Activated T-cell treated with anti-CD3 and anti-CD28 coated beads, Interleukin-2, amount 50 U/mL, for 72 hours (primary cell): ENCODE measurements around the gene ARHGAP29. TPM values are rescaled to one million over a fixed set of nuclear protein-coding genes. Genes with fewer than 3 reads are reported as not detected.

Experiments used
- ATAC-seq, 2 donors: fragments of 150-1000 bp; cut with Tn5 transposase; replicated peaks in 1 of 2; 2 replicates each; pipeline ENCODE4 v1.10.0; 2021; ENCODE audit warnings: moderate library complexity in 2 of 2, mild to moderate bottlenecking in 1 of 2
- DNase-seq, 2 donors: peaks; one replicate each; pipeline ENCODE4 v3.0.0; 2021 to 2022; ENCODE audit warnings: mixed read lengths in 1 of 2
- H3K27ac Mint-ChIP-seq: one replicate; pipeline ENCODE4 v1.8.0; 2022; ENCODE audit warnings: mild to moderate bottlenecking, moderate library complexity, mixed read lengths
- H3K27me3 Mint-ChIP-seq: one replicate; pipeline ENCODE4 v1.8.0; 2022; ENCODE audit warnings: low read depth, mixed read lengths
- H3K36me3 Mint-ChIP-seq, 2 donors: one replicate each; pipeline ENCODE4 v1.8.0; 2022; ENCODE audit warnings: mixed read lengths in 2 of 2, mild to moderate bottlenecking in 1 of 2; ENCODE audit not compliant: insufficient read depth in 2 of 2
- H3K4me1 Mint-ChIP-seq: one replicate; pipeline ENCODE4 v1.8.0; 2022; ENCODE audit warnings: low read depth, mixed read lengths
- H3K4me3 Mint-ChIP-seq, 2 donors: one replicate each; pipeline ENCODE4 v1.8.0; 2022; ENCODE audit warnings: mild to moderate bottlenecking in 2 of 2, mixed read lengths in 2 of 2, moderate library complexity in 2 of 2
- H3K9me3 Mint-ChIP-seq, 2 donors: one replicate each; pipeline ENCODE4 v1.8.0; 2022; ENCODE audit warnings: mixed read lengths in 2 of 2
- total RNA-seq, 2 donors: library from RNA; stranded (reverse); gene quantifications; one replicate each; pipeline ENCODE4 v1.2.3, GENCODE V29; 2022

Gene ARHGAP29
- total RNA-seq, 2 donors from 2014 or later: 1.3 to 1.8 TPM

DNA sequence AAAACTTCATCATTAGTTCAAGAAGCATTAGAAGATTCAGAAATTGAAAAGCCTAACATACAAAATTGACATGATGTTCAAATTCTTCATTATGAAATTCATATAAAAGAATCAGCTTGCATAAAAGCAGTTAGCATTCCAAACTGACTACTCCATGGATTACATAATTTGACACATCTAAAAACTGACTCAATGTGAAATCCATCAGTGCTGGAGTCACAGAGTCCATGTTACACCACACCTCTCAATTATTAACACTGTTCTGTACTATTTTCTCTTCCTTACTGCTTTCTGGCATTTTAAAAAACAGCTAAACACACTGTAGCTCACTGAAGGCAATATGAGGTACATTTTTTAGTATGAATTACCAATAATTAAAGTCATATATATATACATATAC lies 28.0 kb downstream of the ARHGAP29 start:
- H3K27me3 Mint-ChIP-seq: no peaks in the 10 kb centered on the region
- H3K4me1 Mint-ChIP-seq: no peaks in the 10 kb centered on the region
- DNase-seq (no peak), ATAC-seq (no peak)
- H3K4me3 Mint-ChIP-seq: no peak overlapping the region
- H3K27ac Mint-ChIP-seq: no peak overlapping the region
- no peaks in the 10 kb centered on the region for H3K9me3 Mint-ChIP-seq
- H3K36me3 Mint-ChIP-seq: no peaks in the 10 kb centered on the region

DNA sequence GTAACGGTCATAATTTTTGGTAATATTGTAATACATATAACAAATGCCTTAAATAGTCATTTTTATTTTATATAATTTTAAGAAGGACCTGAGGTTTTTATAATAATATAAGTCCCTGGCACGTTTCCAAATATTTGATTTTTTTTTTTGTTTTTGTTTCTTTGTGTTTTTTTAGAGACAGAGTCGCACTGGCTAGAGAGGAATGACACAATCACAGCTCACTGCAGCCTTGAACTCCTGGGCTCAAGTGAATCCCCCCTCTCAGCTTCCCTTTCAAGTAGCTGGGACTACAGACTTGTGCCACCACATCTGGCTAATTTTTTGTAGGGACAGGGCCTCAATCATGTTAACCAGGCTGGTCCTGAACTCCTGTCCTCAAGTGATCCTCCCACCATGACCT lies 29.7 kb downstream of the ARHGAP29 start:
- H3K9me3 Mint-ChIP-seq: no peaks in the 10 kb centered on the region
- no peak for DNase-seq
- peaks cover under 1% of the 10 kb centered on the region for H3K27me3 Mint-ChIP-seq
- no peak overlapping the region for H3K4me3 Mint-ChIP-seq
- no peak overlapping the region for H3K27ac Mint-ChIP-seq
- no peaks in the 10 kb centered on the region for H3K36me3 Mint-ChIP-seq
- no peak for ATAC-seq
- no peaks in the 10 kb centered on the region for H3K4me1 Mint-ChIP-seq

- Mint-ChIP-seq H3K9me3 (no peaks in the 10 kb centered on the region), H3K4me3 (no peak overlapping the region), H3K27ac (no peak overlapping the region), H3K4me1 (no peaks in the 10 kb centered on the region), H3K27me3 (peaks cover 17% of the 10 kb centered on the region), H3K36me3 (no peaks in the 10 kb centered on the region)
- ATAC-seq (no peak), DNase-seq (no peak)
Observed at GRCh38 chr1:94205639-94206038, 31.7 kb downstream of the ARHGAP29 start.

DNA sequence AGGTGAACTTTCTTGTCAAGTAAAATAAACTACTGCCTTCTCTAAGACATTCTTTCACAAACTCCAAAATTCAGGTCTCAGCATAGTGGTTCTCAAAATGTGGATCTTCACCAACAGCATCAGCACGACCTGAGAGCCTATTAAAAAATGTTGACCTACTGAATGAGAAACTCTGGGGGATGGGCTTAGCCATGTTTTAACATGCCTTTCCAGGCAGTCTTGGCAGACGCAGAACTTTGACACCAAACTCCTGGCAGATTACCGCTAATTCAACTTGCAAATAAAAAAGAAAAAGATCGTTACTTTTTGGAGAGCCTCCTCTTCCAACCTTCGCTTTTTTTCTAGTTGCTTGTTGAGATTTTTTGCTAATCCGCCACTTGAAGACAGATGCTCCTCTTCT lies 35.1 kb downstream of the ARHGAP29 start:
- ATAC-seq: no peak
- H3K4me3 Mint-ChIP-seq: no peak overlapping the region
- H3K27ac Mint-ChIP-seq: no peak overlapping the region
- DNase-seq: no peak
- H3K9me3 Mint-ChIP-seq: no peaks in the 10 kb centered on the region
- H3K27me3 Mint-ChIP-seq: peaks cover 24% of the 10 kb centered on the region
- no peaks in the 10 kb centered on the region for H3K36me3 Mint-ChIP-seq
- H3K4me1 Mint-ChIP-seq: no peaks in the 10 kb centered on the region

GRCh38 chr1:94199398-94199797 lies 38.0 kb downstream of the ARHGAP29 start:
- no peak for ATAC-seq
- H3K4me1 Mint-ChIP-seq: no peaks in the 10 kb centered on the region
- DNase-seq: no peak
- H3K36me3 Mint-ChIP-seq: no peaks in the 10 kb centered on the region
- no peak overlapping the region for H3K4me3 Mint-ChIP-seq
- no peaks in the 10 kb centered on the region for H3K9me3 Mint-ChIP-seq
- no peak overlapping the region for H3K27ac Mint-ChIP-seq
- peaks cover 24% of the 10 kb centered on the region for H3K27me3 Mint-ChIP-seq

DNA sequence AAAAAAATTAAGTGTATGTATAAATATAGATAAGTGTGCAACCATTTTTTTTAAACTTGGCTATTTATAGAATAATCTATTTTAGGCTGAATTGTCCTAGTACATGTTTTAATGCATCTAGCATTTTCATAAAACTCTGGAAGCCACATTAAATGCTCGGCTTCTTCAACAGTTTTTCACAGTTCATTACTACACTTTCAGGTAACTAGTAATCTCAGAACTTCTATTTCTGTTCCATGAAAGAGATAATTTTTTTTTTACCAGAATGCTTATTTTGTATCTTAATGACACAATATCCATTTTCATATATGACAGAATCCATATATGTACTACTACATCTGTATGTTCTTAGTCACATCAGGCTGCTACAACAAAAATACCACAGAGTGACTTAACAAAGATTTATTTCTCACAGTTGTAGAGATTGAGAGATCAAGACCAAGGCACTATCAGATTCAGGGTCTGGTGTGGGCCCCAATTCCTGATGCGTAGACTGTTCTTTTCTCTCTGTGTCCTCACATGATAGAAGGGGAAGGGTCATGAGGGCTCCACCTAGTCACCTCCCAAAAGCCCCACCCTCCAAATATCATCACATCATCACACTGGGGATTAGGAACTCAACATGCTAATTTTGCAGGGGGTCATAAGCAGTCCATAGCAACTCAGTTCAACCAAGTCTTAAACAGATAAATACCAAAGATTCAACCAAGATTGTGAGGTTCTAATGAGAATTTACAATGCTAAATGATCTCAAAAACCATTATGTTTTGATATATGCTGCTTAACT lies 43.1 kb downstream of the ARHGAP29 start:
- Mint-ChIP-seq H3K9me3 (no peaks in the 10 kb centered on the region), H3K27me3 (no peaks in the 10 kb centered on the region), H3K4me3 (no peak overlapping the region)

DNA sequence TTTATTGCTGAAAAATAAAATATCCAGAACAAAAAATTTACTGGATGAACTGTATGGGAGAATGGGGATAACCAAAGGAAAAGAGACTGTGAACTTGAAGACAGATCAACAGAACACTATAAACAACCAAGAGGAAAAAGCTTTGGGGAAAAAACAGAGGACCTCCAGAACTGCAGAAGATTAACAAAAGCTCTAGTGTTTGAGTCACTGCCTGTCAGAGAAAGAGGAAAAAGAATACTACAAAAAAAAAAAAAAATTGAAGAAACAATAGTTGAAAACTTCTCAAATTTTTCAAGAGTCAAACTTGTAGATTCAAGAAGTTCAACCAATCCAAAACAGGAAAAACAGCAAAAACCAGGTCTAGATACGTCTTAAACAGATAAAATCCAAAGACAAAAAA lies 44.3 kb downstream of the ARHGAP29 start:
- ATAC-seq (no peak), DNase-seq (no peak)
- Mint-ChIP-seq H3K27ac (no peak overlapping the region), H3K4me3 (no peak overlapping the region), H3K36me3 (no peaks in the 10 kb centered on the region), H3K27me3 (no peaks in the 10 kb centered on the region), H3K9me3 (no peaks in the 10 kb centered on the region), H3K4me1 (no peaks in the 10 kb centered on the region)

More for the DNA sequence above, 43.1 kb downstream of the ARHGAP29 start:
- Mint-ChIP-seq H3K36me3 (no peaks in the 10 kb centered on the region), H3K4me1 (no peaks in the 10 kb centered on the region), H3K27ac (no peak overlapping the region)
- no peak for ATAC-seq
- DNase-seq: no peak

DNA sequence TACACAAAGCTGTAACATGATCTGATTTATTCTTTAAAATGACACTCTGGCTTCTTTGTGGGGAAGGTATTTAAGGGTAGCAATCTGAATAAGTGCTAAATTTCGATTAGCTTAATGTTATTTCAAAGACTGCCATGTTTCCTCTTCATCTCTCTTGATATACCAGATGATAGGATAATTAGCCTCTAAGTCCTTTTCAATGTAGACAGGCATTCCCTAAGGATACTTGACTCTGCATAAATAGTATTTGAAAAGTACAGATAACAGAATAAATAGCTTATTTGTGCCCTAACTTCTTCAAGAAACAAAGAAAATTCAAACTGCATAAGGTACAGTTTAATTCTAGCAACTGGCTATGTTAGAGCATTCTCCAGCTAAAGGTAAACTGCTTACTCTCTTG lies 46.2 kb downstream of the ARHGAP29 start:
- no peaks in the 10 kb centered on the region for H3K27me3 Mint-ChIP-seq
- DNase-seq: no peak
- no peaks in the 10 kb centered on the region for H3K36me3 Mint-ChIP-seq
- ATAC-seq: no peak
- H3K4me3 Mint-ChIP-seq: no peak overlapping the region
- H3K4me1 Mint-ChIP-seq: no peaks in the 10 kb centered on the region
- no peaks in the 10 kb centered on the region for H3K9me3 Mint-ChIP-seq
- no peak overlapping the region for H3K27ac Mint-ChIP-seq

- H3K36me3 Mint-ChIP-seq: no peaks in the 10 kb centered on the region
Observed at GRCh38 chr1:94186946-94187345, 50.4 kb downstream of the ARHGAP29 start.

DNA sequence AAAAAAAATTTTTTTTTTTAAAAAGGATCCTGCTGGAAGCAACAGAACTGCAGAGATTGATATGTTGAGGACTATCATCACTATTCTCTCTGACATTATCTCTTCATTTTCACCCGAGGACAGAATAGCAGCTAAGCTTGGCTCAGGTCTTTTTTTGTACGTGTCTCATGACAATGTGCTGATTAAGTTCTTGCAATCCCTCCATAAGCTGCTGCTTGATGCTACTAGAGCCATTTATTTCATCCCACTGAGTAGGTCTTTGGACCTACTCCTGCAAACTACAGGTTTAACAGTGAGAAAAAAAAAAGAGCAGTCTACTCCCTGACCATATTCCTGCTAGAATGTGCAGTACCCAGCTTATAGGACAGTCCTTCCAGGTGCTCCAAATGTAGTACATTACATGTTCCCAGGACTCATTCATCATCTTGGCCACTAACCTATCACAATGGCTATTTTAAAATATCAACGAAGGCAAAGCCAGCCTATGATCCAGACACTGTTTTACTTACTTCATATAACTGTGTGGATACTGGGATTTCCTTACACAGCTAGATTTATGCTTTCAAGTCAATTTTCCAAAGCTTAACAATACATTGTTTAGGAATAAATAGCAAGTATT lies 54.1 kb downstream of the ARHGAP29 start:
- Mint-ChIP-seq H3K4me1 (no peaks in the 10 kb centered on the region), H3K4me3 (no peak overlapping the region), H3K27me3 (peaks cover 24% of the 10 kb centered on the region), H3K9me3 (no peaks in the 10 kb centered on the region), H3K36me3 (no peaks in the 10 kb centered on the region), H3K27ac (no peak overlapping the region)
- no peak for DNase-seq
- no peak for ATAC-seq

More at GRCh38 chr1:94186946-94187345, 50.4 kb downstream of the ARHGAP29 start:
- Mint-ChIP-seq H3K4me3 (no peak overlapping the region), H3K9me3 (no peaks in the 10 kb centered on the region), H3K4me1 (no peaks in the 10 kb centered on the region), H3K27me3 (peaks cover 5% of the 10 kb centered on the region), H3K27ac (no peak overlapping the region)
- DNase-seq: no peak
- no peak for ATAC-seq

DNA sequence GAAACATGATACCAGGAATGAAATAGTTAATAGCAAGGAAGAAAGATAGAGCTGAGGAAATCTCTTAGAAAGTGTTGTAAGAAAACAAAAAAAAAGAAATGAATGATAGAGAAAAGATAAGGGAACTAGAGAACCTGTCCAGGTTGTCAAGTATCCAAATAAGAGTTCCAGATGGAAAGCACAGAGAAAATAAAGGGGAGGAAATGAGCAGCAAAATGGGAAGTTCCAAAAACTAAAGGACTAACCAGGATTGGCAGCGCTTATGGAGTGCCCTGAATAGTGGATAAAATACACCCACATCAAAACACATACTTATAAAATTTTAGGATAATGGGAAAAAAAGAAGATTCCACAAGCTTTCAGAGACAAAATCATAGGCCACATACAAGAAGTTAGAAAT lies 55.2 kb downstream of the ARHGAP29 start:
- no peak for ATAC-seq
- Mint-ChIP-seq H3K27ac (no peak overlapping the region), H3K9me3 (no peaks in the 10 kb centered on the region), H3K36me3 (no peaks in the 10 kb centered on the region), H3K27me3 (peaks cover 24% of the 10 kb centered on the region), H3K4me3 (no peak overlapping the region), H3K4me1 (no peaks in the 10 kb centered on the region)
- no peak for DNase-seq

GRCh38 chr1:94180650-94181049 lies 56.7 kb downstream of the ARHGAP29 start:
- H3K4me3 Mint-ChIP-seq: no peak overlapping the region
- no peaks in the 10 kb centered on the region for H3K4me1 Mint-ChIP-seq
- ATAC-seq: no peak
- no peak overlapping the region for H3K27ac Mint-ChIP-seq
- peaks cover 26% of the 10 kb centered on the region for H3K27me3 Mint-ChIP-seq
- no peaks in the 10 kb centered on the region for H3K36me3 Mint-ChIP-seq
- DNase-seq: no peak
- H3K9me3 Mint-ChIP-seq: no peaks in the 10 kb centered on the region

DNA sequence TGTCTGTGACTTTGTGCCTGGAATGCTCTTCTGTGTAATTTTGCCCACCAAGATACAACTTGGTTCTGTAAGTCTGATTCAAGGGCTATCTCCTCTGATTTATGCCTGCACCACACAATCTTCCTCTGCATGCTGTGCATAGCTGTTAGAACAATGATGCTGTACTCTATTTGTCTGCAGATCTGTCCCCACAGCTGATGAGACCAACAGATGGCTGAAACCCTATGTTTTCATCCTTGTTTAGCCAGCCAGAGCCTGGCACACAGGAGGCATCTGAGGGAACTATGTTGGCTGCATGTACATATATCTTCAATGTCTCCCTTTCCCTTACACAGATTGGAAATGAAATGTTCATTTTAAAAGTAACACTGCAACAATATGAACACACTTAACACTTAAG lies 58.5 kb downstream of the ARHGAP29 start:
- no peak overlapping the region for H3K4me3 Mint-ChIP-seq

DNA sequence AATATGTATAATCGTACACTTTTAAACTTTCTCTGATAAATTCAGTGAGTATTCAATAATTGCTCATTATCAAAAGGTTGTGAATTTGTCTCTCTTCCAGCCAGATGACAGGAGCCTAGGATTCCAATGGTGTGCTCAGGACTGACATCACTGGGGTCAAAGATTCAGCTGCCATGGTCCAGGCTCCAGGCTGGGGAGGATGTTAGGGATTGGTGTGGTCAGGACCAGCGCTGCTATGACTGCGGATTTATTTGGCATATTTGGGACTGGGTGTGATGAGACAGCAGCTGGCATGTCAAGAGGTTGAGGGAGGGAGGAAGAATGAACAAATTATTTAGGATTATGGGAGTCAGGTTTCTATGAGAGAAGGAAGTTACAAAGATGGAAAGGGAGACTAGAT lies 68.3 kb downstream of the ARHGAP29 start:
- Mint-ChIP-seq H3K4me1 (no peaks in the 10 kb centered on the region), H3K27ac (no peak overlapping the region), H3K27me3 (peaks cover 8% of the 10 kb centered on the region), H3K4me3 (no peak overlapping the region), H3K36me3 (no peaks in the 10 kb centered on the region), H3K9me3 (peaks cover 0 to 1% of the 10 kb centered on the region in 2 donors)
- no peak for ATAC-seq
- no peak for DNase-seq

More for the DNA sequence above, 58.5 kb downstream of the ARHGAP29 start:
- ATAC-seq (no peak), DNase-seq (no peak)
- Mint-ChIP-seq H3K36me3 (no peaks in the 10 kb centered on the region), H3K27ac (no peak overlapping the region), H3K27me3 (peaks cover 32% of the 10 kb centered on the region), H3K4me1 (no peaks in the 10 kb centered on the region), H3K9me3 (no peaks in the 10 kb centered on the region)
